GM08714 (cell line): Measurements from ENCODE around the gene CHD9.
"Not testable (repeated sequence)": the region's sequence is repeated elsewhere in the genome, so short reads cannot be mapped to it uniquely, and the experiment has no call there.

Source experiments
- H3K4me3 ChIP-seq: fragments of 200-500 bp; sonication (Bioruptor generic); 2 replicates; pipeline ENCODE4 v1.5.1; 2014; ENCODE audit warnings: mild to moderate bottlenecking, low read length, inconsistent platforms
- ZNF274 ChIP-seq: IDR thresholded peaks from 2 replicates; pipeline ENCODE4 v1.6.1; 2012; ENCODE audit warnings: mild to moderate bottlenecking, low read depth, low read length

The CHD9 gene

DNA sequence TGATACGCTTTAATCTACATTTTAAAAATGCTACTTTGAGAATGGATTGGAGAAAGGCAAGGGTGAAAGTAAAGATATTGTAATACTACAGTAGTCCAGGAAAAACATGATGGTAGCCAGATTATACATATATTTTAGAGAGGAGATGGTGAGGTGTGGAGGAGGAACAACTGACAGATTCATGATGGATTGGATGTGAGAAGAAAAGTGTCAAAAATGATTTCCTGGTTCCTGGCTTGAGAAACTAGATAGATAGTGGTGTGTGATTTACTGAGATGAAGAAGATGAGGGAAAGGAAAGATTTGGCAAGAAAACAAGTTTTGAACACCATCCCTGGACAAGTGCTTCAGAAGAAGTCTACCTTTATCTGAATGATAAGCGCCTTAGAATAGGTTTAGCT lies 80.5 kb downstream of the CHD9 start:
- TF ChIP-seq ZNF274 = no peak
- no peak overlapping the region for H3K4me3 ChIP-seq

DNA sequence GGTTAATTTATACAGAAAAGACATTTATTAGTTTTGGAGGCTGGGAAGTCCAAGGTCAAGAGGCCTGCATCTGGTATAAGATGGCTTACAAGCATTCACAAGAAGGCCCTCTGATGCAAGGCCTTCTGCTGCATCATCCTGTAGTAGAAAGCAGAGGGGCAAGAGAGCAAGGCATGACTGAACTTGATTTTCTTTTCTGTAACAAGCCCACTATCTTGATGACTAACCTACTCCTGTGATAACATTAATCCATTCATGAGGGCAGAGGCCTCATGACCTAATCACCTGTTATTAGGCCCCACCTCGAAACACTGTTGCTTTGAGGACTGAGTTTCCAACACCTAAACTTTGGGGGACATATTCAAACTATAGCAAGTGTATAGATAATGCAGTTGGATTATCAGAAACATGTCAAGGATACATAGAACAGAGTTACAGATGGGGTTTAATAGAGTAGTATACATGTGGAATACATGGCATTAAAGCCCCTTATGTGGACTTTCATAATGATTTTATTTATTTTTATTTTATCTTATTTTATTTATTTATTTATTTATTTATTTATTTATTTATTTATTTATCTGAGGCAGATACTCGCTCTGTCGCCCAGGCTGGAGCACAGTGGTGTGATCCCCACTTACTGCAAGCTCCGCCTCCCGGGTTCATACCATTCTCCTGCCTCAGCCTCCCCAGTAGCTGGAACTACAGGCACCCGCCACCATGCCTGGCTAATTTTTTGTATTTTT lies 88.2 kb downstream of the CHD9 start:
- H3K4me3 ChIP-seq = no peak overlapping the region
- no peak for TF ChIP-seq ZNF274

DNA sequence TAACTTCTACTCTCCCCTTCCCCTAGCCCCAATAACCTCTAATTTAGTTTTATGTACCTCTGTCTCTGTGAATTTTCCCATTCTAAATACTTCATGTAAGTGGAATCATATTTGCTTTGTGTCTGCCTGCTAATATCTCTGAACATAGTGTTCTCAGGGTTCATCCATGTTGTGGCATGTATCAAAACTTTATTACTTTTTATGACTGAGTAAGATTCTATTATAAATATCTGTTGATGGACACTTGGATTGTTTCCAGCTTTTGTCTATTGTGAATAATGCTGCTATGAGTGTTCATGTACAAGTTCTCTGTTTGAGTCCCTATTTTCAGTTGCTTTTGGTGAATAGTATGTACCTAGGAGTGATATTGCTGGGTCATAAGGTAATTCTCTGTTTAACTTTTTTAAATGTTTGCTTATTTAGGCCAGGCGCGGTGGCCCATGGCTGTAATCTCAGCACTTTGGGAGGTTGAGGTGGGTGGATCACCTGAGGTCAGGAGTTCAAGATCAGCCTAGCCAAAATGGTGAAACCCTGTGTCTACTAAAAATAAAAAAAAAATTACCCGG lies 92.8 kb downstream of the CHD9 start:
- no peak for TF ChIP-seq ZNF274
- H3K4me3 ChIP-seq = no peak overlapping the region

GRCh38 chr16:53150769-53151168 lies 96.0 kb downstream of the CHD9 start:
- TF ChIP-seq ZNF274 = no peak
- no peak overlapping the region for H3K4me3 ChIP-seq

DNA sequence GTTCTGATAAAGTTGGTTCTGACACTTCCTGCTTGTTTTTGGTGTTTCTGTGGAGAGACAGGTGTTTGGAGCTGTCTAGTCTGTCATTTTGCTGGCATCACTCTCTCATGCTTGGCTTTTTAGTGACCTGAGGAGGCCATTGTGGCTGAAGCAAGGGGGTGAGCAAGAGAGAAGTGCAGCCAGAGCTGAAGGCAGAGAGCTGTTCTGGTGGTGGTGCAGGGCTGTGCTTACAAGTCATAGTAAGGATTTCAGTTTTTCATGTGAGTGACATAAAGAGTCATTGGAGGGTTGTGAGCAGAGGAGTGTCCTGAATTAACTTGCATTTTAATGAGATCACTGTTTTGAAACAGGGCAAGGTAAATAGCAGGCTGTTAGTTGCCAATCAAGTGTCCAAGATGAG lies 97.5 kb downstream of the CHD9 start:
- no peak for TF ChIP-seq ZNF274
- no peak overlapping the region for H3K4me3 ChIP-seq

DNA sequence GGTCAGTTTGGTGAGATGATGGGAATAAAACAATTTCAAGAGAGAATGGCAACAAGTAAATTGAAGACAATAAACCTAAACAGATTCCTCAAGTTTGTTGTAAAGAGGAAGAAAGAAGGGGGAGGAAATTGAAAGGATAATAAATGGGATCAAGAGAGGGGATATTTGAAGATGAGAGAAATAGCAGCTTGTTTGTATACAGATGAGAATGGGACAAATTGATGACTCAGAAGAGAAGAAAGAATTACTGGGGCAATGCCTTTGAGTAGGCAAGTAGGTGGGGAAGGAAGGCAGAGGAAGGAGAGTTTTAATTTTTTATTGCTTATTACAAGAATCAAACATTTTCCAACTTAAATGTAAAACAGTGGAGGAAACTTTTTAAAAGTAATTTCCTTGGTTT lies 98.3 kb downstream of the CHD9 start:
- TF ChIP-seq ZNF274 = no peak
- no peak overlapping the region for H3K4me3 ChIP-seq

DNA sequence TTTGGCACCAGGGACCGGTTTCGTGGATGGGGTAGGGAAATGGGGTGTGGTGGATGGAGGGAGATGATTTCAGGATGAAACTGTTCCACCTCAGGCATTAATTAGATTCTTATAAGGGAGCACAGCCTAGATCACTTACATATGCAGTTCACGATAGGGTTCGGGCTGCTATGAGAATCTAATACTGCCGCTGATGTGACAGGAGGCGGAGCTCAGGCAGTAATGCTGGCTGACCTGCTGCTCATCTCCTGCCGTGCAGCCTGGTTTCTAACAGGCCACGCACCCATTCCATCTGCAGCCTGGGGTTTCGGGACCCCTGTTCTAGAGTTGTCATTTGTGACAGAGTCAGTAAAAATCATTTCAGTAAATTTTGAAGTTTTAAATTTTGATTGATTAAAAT lies 99.7 kb downstream of the CHD9 start:
- no peak for TF ChIP-seq ZNF274
- no peak overlapping the region for H3K4me3 ChIP-seq

GRCh38 chr16:53156516-53156915 lies 101.7 kb downstream of the CHD9 start:
- TF ChIP-seq ZNF274 = no peak
- H3K4me3 ChIP-seq = no peak overlapping the region

GRCh38 chr16:53159781-53160436 lies 105.1 kb downstream of the CHD9 start:
- H3K4me3 ChIP-seq = no peak overlapping the region
- TF ChIP-seq ZNF274 = no peak

- TF ChIP-seq ZNF274 = no peak
- H3K4me3 ChIP-seq = no peak overlapping the region
Observed at GRCh38 chr16:53166099-53166498, 111.3 kb downstream of the CHD9 start.

GRCh38 chr16:53168744-53169143 lies 114.0 kb downstream of the CHD9 start:
- H3K4me3 ChIP-seq = no peak overlapping the region
- no peak for TF ChIP-seq ZNF274

DNA sequence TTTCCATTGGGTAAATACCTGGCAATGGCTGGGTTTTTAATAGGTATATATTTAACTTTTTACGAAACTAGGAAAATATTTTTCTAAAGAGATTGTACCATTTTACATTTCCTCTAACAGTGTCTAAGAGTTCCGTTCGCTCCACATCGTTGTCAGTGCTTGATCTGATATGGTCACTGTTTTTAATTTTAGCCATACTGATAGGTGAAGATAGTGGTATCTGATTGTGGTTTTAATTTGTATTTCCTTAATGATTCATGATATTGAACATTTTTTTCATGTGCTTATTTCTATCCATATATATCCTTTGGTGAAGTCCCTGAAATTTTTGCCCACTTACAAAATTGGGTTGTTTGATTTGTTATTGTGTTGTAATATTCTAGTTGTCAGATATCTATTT lies 117.7 kb downstream of the CHD9 start:
- no peak overlapping the region for H3K4me3 ChIP-seq
- no peak for TF ChIP-seq ZNF274

- no peak overlapping the region for H3K4me3 ChIP-seq
- no peak for TF ChIP-seq ZNF274
Observed at GRCh38 chr16:53175118-53175517, 120.3 kb downstream of the CHD9 start.

- H3K4me3 ChIP-seq = no peak overlapping the region
- TF ChIP-seq ZNF274 = no peak
Observed at GRCh38 chr16:53176434-53176833, 121.6 kb downstream of the CHD9 start.

- H3K4me3 ChIP-seq = no peak overlapping the region
- TF ChIP-seq ZNF274 = no peak
Observed at GRCh38 chr16:53183442-53183841, 128.7 kb downstream of the CHD9 start.

- H3K4me3 ChIP-seq = not testable (repeated sequence)
Observed at GRCh38 chr16:53185741-53186140, 130.9 kb downstream of the CHD9 start.
